Measurements from ENCODE around the gene NR2C1. TPM values are rescaled to one million over a fixed set of nuclear protein-coding genes. Genes with fewer than 3 reads are reported as not detected.
A peak's percentile ranks its signal among the peaks of the same experiment; 100 is the strongest.

Gene NR2C1
- total RNA-seq = 42.3 TPM
- 123 TPM for polyA plus RNA-seq
- long read RNA-seq, donor 1 = 0 reads
- long read RNA-seq, donor 2 = 0 reads
- long read RNA-seq, donor 3, full-length matches to known transcripts = 15 of 15 reads
- long read RNA-seq, donor 3, partial matches to known transcripts = 0 of 15 reads
- long read RNA-seq, donor 3, other reads (novel, unspliced or antisense) = 0 of 15 reads
- long read RNA-seq, donor 4, partial matches to known transcripts = 0 of 1 reads
- long read RNA-seq, donor 4, other reads (novel, unspliced or antisense) = 0 of 1 reads
- long read RNA-seq, donor 5, full-length matches to known transcripts = 8 of 8 reads
- long read RNA-seq, donor 5, partial matches to known transcripts = 0 of 8 reads
- long read RNA-seq, donor 5, other reads (novel, unspliced or antisense) = 0 of 8 reads
- long read RNA-seq, donor 6, transcript NR2C1-212 (2 exons, 683 nt) = major isoform, 6 of 6 reads
- long read RNA-seq, donor 6, partial matches to known transcripts = 0 of 6 reads
- long read RNA-seq, donor 6, other reads (novel, unspliced or antisense) = 0 of 6 reads
- long read RNA-seq, donor 7, full-length matches to known transcripts = 6 of 6 reads
- long read RNA-seq, donor 7, partial matches to known transcripts = 0 of 6 reads
- long read RNA-seq, donor 7, other reads (novel, unspliced or antisense) = 0 of 6 reads
- long read RNA-seq, donor 8 = 0 reads
- long read RNA-seq, donor 9, full-length matches to known transcripts = 2 of 2 reads
- long read RNA-seq, donor 9, partial matches to known transcripts = 0 of 2 reads
- long read RNA-seq, donor 9, other reads (novel, unspliced or antisense) = 0 of 2 reads
- long read RNA-seq, donor 10 = 0 reads

DNA sequence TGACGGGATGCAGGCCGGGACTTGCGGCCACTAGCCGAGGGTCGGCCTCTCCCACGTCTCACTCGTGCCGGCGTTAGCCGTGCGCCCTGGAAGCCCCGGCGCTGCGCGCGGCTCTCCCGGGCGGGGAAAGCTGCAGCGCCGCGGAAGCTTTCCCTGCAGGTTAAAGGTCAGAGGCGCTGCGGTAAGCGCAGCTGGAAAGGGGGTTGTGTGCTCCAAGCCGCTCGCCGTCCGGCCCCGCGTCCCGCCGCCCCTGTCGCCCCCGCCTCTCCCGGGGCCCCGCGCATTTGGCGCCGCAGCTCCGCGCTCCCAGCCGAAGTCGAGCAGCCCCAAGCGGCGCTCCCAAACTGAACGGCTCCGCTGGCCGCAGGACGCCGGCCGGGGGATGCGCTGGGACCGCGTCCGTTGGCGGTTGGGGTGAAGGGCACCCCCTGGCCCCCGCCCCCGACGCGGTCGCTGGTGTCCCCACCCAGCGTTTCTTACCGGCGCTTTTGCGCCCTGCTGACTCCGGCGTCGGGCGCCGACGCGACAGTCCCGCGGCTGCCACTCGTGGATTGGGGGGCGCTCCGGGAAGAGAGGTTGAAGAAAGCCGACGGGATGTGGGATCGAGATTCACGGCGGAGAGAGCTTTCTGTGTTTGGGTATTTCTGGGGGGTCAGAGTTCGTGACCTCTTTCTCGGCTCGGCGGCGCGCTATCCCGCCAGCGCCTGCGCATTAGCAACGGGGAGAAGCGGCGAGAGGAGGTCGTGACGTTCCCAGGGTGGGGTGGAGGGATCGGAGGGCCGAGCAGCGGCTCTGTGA is at the start of gene NR2C1:
NR2C1 (minus strand) TSS at position 719 of the 798 bp plus-strand sequence. CDS start 6,234 bp downstream, outside the sequence.
- Histone ChIP-seq H3K4me3 (ENCODE audit: low read length in 2 of 2) (peak within 1 kb of the TSS; percentile 89 to 93), H3K9me3 (ENCODE audit: control insufficient read depth in 2 of 2, insufficient read depth in 1 of 2, low read length in 1 of 2) (peaks cover 0 to 3% of the 10 kb centered on the region in 2 donors), H3K4me1 (ENCODE audit: control insufficient read depth in 2 of 2, insufficient read depth in 2 of 2, low read length in 2 of 2) (no peaks in the 10 kb centered on the region), H3K36me3 (ENCODE audit: control insufficient read depth in 2 of 2, insufficient read depth in 2 of 2, low read length in 1 of 2) (peaks cover 0 to 4% of the 10 kb centered on the region in 2 donors), H3K27ac (ENCODE audit: low read depth in 1 of 2, low read length in 1 of 2) (peak within 1 kb of the TSS; percentile 89 to 91), H3K27me3 (ENCODE audit: control insufficient read depth in 2 of 2, insufficient read depth in 1 of 2, low read length in 1 of 2) (no peaks in the 10 kb centered on the region)
- under 1% methylated on average over 99 of the region's 99 CpGs for whole genome bisulfite sequencing
- DNase-seq (ENCODE audit: low read depth in 6 of 9, low spot score in 9 of 9) = peak; percentile 74 to 95 (median 88)

- 96% methylated on average over 3 of the region's 3 CpGs for WGBS
- Histone ChIP-seq H3K4me3 (ENCODE audit: low read length in 2 of 2) (no peak overlapping the region), H3K4me1 (ENCODE audit: control insufficient read depth in 2 of 2, insufficient read depth in 2 of 2, low read length in 2 of 2) (no peaks in the 10 kb centered on the region), H3K27me3 (ENCODE audit: control insufficient read depth in 2 of 2, insufficient read depth in 1 of 2, low read length in 1 of 2) (no peaks in the 10 kb centered on the region), H3K36me3 (ENCODE audit: control insufficient read depth in 2 of 2, insufficient read depth in 2 of 2, low read length in 1 of 2) (no peaks in the 10 kb centered on the region), H3K27ac (ENCODE audit: low read depth in 1 of 2, low read length in 1 of 2) (no peak overlapping the region), H3K9me3 (ENCODE audit: control insufficient read depth in 2 of 2, insufficient read depth in 1 of 2, low read length in 1 of 2) (no peaks in the 10 kb centered on the region)
- no peak for DNase-seq (ENCODE audit: low read depth in 6 of 9, low spot score in 9 of 9)
Measured at GRCh38 chr12:95118788-95119179, 45.4 kb upstream of the NR2C1 start.

DNA sequence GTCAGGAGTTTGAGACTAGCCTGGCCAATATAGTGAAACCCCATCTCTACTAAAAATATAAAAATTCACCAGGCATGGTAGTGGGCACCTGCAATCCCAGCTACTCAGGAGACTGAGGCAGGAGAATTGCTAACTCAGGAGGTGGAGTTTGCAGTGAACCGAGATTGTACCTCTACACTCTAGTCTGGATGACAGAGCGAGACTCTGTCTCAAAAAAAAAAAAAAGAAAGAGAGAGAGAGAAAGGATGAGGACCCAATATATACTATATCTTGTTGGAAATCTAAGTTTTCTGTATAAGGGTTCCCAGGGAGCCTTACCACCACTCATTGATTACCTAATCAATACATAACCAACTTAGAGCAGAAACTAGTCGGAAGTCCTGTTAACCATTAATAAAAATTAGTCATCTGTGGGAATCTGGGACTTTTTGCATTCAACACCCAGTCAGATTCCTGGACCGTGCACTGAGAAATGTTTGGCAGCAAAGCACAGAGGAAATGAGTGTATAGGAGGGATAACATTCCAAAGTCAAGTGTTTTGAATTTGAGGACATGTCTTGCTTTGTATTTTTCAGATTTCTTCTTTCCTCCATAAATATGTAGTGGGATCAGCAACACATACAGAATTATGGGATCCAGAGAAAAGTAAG is 44.8 kb upstream of the NR2C1 start:
- no peaks in the 10 kb centered on the region for H3K27me3 ChIP-seq (ENCODE audit: control insufficient read depth in 2 of 2, insufficient read depth in 1 of 2, low read length in 1 of 2)
- H3K36me3 ChIP-seq (ENCODE audit: control insufficient read depth in 2 of 2, insufficient read depth in 2 of 2, low read length in 1 of 2) = no peaks in the 10 kb centered on the region
- no peak overlapping the region for H3K27ac ChIP-seq (ENCODE audit: low read depth in 1 of 2, low read length in 1 of 2)
- no peak overlapping the region for H3K4me3 ChIP-seq (ENCODE audit: low read length in 2 of 2)
- 94% methylated on average over 4 of the region's 4 CpGs for WGBS
- no peaks in the 10 kb centered on the region for H3K4me1 ChIP-seq (ENCODE audit: control insufficient read depth in 2 of 2, insufficient read depth in 2 of 2, low read length in 2 of 2)
- no peaks in the 10 kb centered on the region for H3K9me3 ChIP-seq (ENCODE audit: control insufficient read depth in 2 of 2, insufficient read depth in 1 of 2, low read length in 1 of 2)
- DNase-seq (ENCODE audit: low read depth in 6 of 9, low spot score in 9 of 9) = no peak

DNA sequence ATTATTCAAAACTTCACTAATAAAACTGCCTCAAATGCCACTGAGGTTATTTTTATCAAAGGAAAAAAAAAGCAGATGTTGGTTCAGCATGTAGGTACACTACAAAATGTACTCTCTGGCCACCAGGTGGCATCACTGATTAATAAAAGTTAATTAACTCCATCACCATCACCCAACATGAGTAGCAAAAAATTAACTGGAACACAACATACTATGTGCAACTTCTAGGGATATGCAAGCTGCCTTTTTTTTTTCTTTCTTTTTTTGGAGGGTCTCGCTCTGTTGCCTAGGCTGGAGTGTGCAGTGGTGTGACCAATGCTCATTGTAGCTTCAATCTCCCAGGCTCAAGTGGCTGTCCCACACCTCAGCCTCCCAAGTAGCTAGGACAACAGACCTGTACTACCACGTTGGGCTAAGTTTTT is 43.8 kb upstream of the NR2C1 start:
- Histone ChIP-seq H3K4me1 (ENCODE audit: control insufficient read depth in 2 of 2, insufficient read depth in 2 of 2, low read length in 2 of 2) (no peaks in the 10 kb centered on the region), H3K27me3 (ENCODE audit: control insufficient read depth in 2 of 2, insufficient read depth in 1 of 2, low read length in 1 of 2) (no peaks in the 10 kb centered on the region), H3K27ac (ENCODE audit: low read depth in 1 of 2, low read length in 1 of 2) (no peak overlapping the region), H3K36me3 (ENCODE audit: control insufficient read depth in 2 of 2, insufficient read depth in 2 of 2, low read length in 1 of 2) (no peaks in the 10 kb centered on the region), H3K9me3 (ENCODE audit: control insufficient read depth in 2 of 2, insufficient read depth in 1 of 2, low read length in 1 of 2) (no peaks in the 10 kb centered on the region), H3K4me3 (ENCODE audit: low read length in 2 of 2) (no peak overlapping the region)
- WGBS = 82% methylated on average over 2 of the region's 2 CpGs
- peak; percentile 26 to 83 (median 61) for DNase-seq (ENCODE audit: low read depth in 6 of 9, low spot score in 9 of 9)

GRCh38 chr12:95116773-95117172 is 43.4 kb upstream of the NR2C1 start:
- Histone ChIP-seq H3K4me1 (ENCODE audit: control insufficient read depth in 2 of 2, insufficient read depth in 2 of 2, low read length in 2 of 2) (no peaks in the 10 kb centered on the region), H3K36me3 (ENCODE audit: control insufficient read depth in 2 of 2, insufficient read depth in 2 of 2, low read length in 1 of 2) (no peaks in the 10 kb centered on the region), H3K4me3 (ENCODE audit: low read length in 2 of 2) (no peak overlapping the region), H3K9me3 (ENCODE audit: control insufficient read depth in 2 of 2, insufficient read depth in 1 of 2, low read length in 1 of 2) (no peaks in the 10 kb centered on the region), H3K27ac (ENCODE audit: low read depth in 1 of 2, low read length in 1 of 2) (no peak overlapping the region), H3K27me3 (ENCODE audit: control insufficient read depth in 2 of 2, insufficient read depth in 1 of 2, low read length in 1 of 2) (no peaks in the 10 kb centered on the region)
- 92% methylated on average over 3 of the region's 3 CpGs for WGBS
- no peak for DNase-seq (ENCODE audit: low read depth in 6 of 9, low spot score in 9 of 9)

- Histone ChIP-seq H3K36me3 (ENCODE audit: control insufficient read depth in 2 of 2, insufficient read depth in 2 of 2, low read length in 1 of 2) (no peaks in the 10 kb centered on the region), H3K4me3 (ENCODE audit: low read length in 2 of 2) (no peak overlapping the region), H3K27me3 (ENCODE audit: control insufficient read depth in 2 of 2, insufficient read depth in 1 of 2, low read length in 1 of 2) (no peaks in the 10 kb centered on the region), H3K27ac (ENCODE audit: low read depth in 1 of 2, low read length in 1 of 2) (no peak overlapping the region), H3K9me3 (ENCODE audit: control insufficient read depth in 2 of 2, insufficient read depth in 1 of 2, low read length in 1 of 2) (no peaks in the 10 kb centered on the region), H3K4me1 (ENCODE audit: control insufficient read depth in 2 of 2, insufficient read depth in 2 of 2, low read length in 2 of 2) (no peaks in the 10 kb centered on the region)
- 92% methylated on average over 4 of the region's 4 CpGs for WGBS
- no peak for DNase-seq (ENCODE audit: low read depth in 6 of 9, low spot score in 9 of 9)
Measured at GRCh38 chr12:95116341-95116740, 42.9 kb upstream of the NR2C1 start.

- no peaks in the 10 kb centered on the region for H3K9me3 ChIP-seq (ENCODE audit: control insufficient read depth in 2 of 2, insufficient read depth in 1 of 2, low read length in 1 of 2)
- 85% methylated on average over 7 of the region's 7 CpGs for WGBS
- no peak overlapping the region for H3K4me3 ChIP-seq (ENCODE audit: low read length in 2 of 2)
- no peaks in the 10 kb centered on the region for H3K27me3 ChIP-seq (ENCODE audit: control insufficient read depth in 2 of 2, insufficient read depth in 1 of 2, low read length in 1 of 2)
- H3K36me3 ChIP-seq (ENCODE audit: control insufficient read depth in 2 of 2, insufficient read depth in 2 of 2, low read length in 1 of 2) = no peaks in the 10 kb centered on the region
- H3K27ac ChIP-seq (ENCODE audit: low read depth in 1 of 2, low read length in 1 of 2) = no peak overlapping the region
- no peak for DNase-seq (ENCODE audit: low read depth in 6 of 9, low spot score in 9 of 9)
- no peaks in the 10 kb centered on the region for H3K4me1 ChIP-seq (ENCODE audit: control insufficient read depth in 2 of 2, insufficient read depth in 2 of 2, low read length in 2 of 2)
Measured at GRCh38 chr12:95115641-95116040, 42.2 kb upstream of the NR2C1 start.

DNA sequence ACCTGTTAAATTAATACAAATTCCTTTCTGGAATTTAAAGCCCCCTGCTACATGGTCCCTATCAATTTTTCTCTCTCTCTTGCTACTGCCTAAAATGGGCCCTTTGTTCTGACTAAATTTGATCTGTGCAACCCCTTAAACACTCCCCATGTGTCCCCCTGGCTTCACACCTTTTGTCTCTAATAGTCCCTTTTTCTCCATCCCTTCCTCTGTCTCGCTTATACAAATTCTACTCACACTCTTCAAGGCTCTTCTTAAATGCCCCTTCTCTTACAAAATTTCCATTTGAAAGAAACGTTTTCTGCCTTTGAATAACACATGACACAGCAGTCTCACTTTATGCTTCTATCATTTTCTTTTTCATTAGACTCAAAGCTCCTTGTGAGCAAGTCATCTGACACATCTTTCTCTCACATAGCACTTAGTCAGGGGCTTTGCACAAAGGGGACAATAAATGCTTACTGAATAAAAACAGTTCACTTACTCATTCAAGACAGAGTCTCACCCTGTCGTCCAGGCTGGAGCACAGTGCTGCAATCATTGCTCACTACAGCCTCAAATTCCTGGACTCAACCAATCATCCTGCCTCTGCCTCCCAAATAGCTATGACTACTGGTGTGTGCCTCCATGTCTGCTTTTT is 41.5 kb upstream of the NR2C1 start:
- WGBS = 94% methylated on average over 3 of the region's 3 CpGs

More for the DNA sequence above, 41.5 kb upstream of the NR2C1 start:
- Histone ChIP-seq H3K4me3 (ENCODE audit: low read length in 2 of 2) (no peak overlapping the region), H3K9me3 (ENCODE audit: control insufficient read depth in 2 of 2, insufficient read depth in 1 of 2, low read length in 1 of 2) (no peaks in the 10 kb centered on the region), H3K4me1 (ENCODE audit: control insufficient read depth in 2 of 2, insufficient read depth in 2 of 2, low read length in 2 of 2) (no peaks in the 10 kb centered on the region), H3K27ac (ENCODE audit: low read depth in 1 of 2, low read length in 1 of 2) (no peak overlapping the region), H3K27me3 (ENCODE audit: control insufficient read depth in 2 of 2, insufficient read depth in 1 of 2, low read length in 1 of 2) (no peaks in the 10 kb centered on the region), H3K36me3 (ENCODE audit: control insufficient read depth in 2 of 2, insufficient read depth in 2 of 2, low read length in 1 of 2) (no peaks in the 10 kb centered on the region)
- no peak for DNase-seq (ENCODE audit: low read depth in 6 of 9, low spot score in 9 of 9)

Measured in thymus (tissue), 14 donors.